ENCODE data around the gene TRIM38. TPM values are rescaled to one million over a fixed set of nuclear protein-coding genes. Genes with fewer than 3 reads are reported as not detected.

TRIM38 gene
- total RNA-seq, 2 donors from 2014 or later = 3.9 to 4.0 TPM

GRCh38 chr6:25918083-25918683 is 44.4 kb upstream of the TRIM38 start:
- intact Hi-C loops (cut with DNase I) = no loop called here
- H3K9me3 ChIP-seq = no peaks in the 10 kb centered on the region
- no peak for TF ChIP-seq CTCF (IDR thresholded peaks at IDR 0.05)
- ATAC-seq (no peak), DNase-seq (no peak)
- H3K36me3 ChIP-seq (replicated peaks in 1 of 2; ENCODE audit: insufficient read depth in 1 of 2, low read depth in 2 of 2) = no peaks in the 10 kb centered on the region
- H3K4me1 ChIP-seq = no peaks in the 10 kb centered on the region
- 63 to 78% methylated on average over 5 of the region's 5 CpGs for WGBS, 2 donors
- H3K27ac ChIP-seq = no peak overlapping the region
- no peaks in the 10 kb centered on the region for H3K27me3 ChIP-seq
- no peak overlapping the region for H3K4me3 ChIP-seq

DNA sequence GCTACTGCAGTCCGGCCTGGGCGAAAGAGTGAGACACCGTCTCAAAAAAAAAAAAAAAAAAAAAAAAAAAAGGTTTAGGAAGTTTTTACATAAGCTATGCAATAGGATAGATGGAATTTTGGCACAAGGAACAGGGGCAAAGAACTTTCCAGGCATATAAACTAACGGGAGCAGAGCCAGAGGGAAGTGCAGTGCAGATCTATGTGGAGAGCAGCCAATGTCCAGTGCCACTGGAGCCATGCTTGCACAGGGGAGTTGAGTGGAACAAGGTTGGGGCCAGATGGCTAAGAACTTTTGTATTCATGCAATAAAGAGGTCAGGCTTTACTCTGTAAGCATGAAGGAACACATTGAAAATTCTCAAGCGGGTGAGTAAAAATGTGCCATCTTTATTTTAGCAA is 42.9 kb upstream of the TRIM38 start:
- Histone ChIP-seq H3K27me3 (no peaks in the 10 kb centered on the region), H3K36me3 (replicated peaks in 1 of 2; ENCODE audit: insufficient read depth in 1 of 2, low read depth in 2 of 2) (no peaks in the 10 kb centered on the region), H3K27ac (no peak overlapping the region), H3K4me1 (no peaks in the 10 kb centered on the region), H3K9me3 (no peaks in the 10 kb centered on the region), H3K4me3 (no peak overlapping the region)
- DNase-seq (no peak), ATAC-seq (no peak)
- TF ChIP-seq CTCF (IDR thresholded peaks at IDR 0.05) (no peak), POLR2A (IDR thresholded peaks at IDR 0.05) (no peak)
- WGBS, 2 donors = 89 to 90% methylated on average over 5 of the region's 5 CpGs
- intact Hi-C loops (cut with DNase I) = no loop called here

DNA sequence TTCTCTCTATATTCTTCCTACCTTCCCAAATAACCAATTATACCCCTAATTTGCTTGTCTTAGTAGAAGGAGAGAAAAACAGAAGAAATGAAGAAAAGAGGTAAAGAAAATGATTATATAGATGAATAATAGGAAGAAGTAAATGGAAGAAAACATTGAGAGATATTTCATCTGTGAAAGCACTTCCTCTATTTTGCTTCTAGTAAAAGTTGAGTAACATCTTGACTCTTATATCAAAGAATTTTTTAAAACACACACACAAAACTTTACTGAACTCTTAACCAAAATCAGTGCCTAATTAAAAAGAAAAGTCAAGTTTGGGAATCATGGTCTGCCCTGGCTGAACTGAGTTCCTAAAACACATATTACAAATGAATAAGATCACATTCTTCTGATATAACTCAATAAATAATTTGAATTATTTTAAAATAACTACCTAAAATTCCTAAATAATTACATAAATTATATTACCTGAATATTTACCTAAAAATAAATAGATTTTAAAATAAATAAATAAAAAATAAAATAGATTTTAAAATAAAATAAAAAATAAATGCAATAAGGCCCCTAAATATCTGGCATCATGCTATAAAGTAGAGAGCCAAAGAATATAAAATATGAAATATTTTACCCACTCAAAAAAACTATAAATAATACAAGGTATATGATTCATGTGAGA is 40.9 kb upstream of the TRIM38 start:
- TF ChIP-seq POLR2A (IDR thresholded peaks at IDR 0.05) (no peak), CTCF (IDR thresholded peaks at IDR 0.05) (no peak)
- intact Hi-C loops (cut with DNase I) = no loop called here
- Histone ChIP-seq H3K27ac (no peak overlapping the region), H3K4me3 (no peak overlapping the region), H3K27me3 (no peaks in the 10 kb centered on the region), H3K4me1 (no peaks in the 10 kb centered on the region), H3K9me3 (no peaks in the 10 kb centered on the region), H3K36me3 (replicated peaks in 1 of 2; ENCODE audit: insufficient read depth in 1 of 2, low read depth in 2 of 2) (no peaks in the 10 kb centered on the region)
- DNase-seq (no peak), ATAC-seq (no peak)

- H3K4me3 ChIP-seq = no peak overlapping the region
- DNase-seq (no peak), ATAC-seq (no peak)
- H3K36me3 ChIP-seq (replicated peaks in 1 of 2; ENCODE audit: insufficient read depth in 1 of 2, low read depth in 2 of 2) = no peaks in the 10 kb centered on the region
- no peaks in the 10 kb centered on the region for H3K9me3 ChIP-seq
- no peak for TF ChIP-seq POLR2A (IDR thresholded peaks at IDR 0.05)
- TF ChIP-seq CTCF (IDR thresholded peaks at IDR 0.05) = no peak
- intact Hi-C loops (cut with DNase I) = no loop called here
- H3K27ac ChIP-seq = no peak overlapping the region
- 73 to 78% methylated on average over 2 of the region's 2 CpGs for WGBS, 2 donors
- no peaks in the 10 kb centered on the region for H3K27me3 ChIP-seq
- H3K4me1 ChIP-seq = no peaks in the 10 kb centered on the region
Measured at GRCh38 chr6:25922301-25922700, 40.3 kb upstream of the TRIM38 start.

DNA sequence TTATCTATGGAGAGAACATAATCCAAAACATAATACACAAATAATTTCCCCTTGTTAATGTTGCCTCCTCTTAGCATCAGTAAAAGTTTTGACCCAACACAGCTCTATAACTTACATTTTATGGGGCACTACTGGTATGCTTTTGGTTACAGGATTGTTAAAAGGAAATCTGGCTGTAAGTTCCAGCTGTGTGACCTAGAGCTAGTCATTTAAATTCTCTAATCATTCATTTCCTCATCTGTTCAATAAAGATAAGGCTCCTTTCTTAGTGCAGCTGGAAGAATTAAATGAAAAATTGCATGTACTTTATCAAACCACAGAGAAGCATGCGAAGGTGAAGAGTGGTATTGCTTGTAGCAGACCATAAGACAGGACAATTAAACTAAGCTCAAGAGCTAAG is 36.7 kb upstream of the TRIM38 start:
- WGBS, 2 donors = 26 to 39% methylated on average over 1 of the region's 1 CpG
- H3K27me3 ChIP-seq = no peaks in the 10 kb centered on the region
- no peak overlapping the region for H3K4me3 ChIP-seq
- ATAC-seq (no peak), DNase-seq (no peak)
- intact Hi-C loops (cut with DNase I) = no loop called here
- H3K4me1 ChIP-seq = peaks cover 20% of the 10 kb centered on the region
- TF ChIP-seq CTCF (IDR thresholded peaks at IDR 0.05) = no peak
- TF ChIP-seq POLR2A (IDR thresholded peaks at IDR 0.05) = no peak
- H3K36me3 ChIP-seq (replicated peaks in 1 of 2; ENCODE audit: insufficient read depth in 1 of 2, low read depth in 2 of 2) = no peaks in the 10 kb centered on the region
- no peaks in the 10 kb centered on the region for H3K9me3 ChIP-seq
- no peak overlapping the region for H3K27ac ChIP-seq

All from body of pancreas (tissue), 4 donors.